DMS79 treated with DMSO at 0.1 percent for 48 hours (cell line): ENCODE measurements around the gene N4BP3.
A peak's percentile ranks its signal among the peaks of the same experiment; 100 is the strongest.

Experiments used
- DNase-seq: peaks from one replicate; lab custom pipeline; 2025; lab: John Stamatoyannopoulos, UW

Gene N4BP3

GRCh38 chr5:178103612-178104011 is 9.7 kb upstream of the N4BP3 start:
- no peak for DNase-seq

DNA sequence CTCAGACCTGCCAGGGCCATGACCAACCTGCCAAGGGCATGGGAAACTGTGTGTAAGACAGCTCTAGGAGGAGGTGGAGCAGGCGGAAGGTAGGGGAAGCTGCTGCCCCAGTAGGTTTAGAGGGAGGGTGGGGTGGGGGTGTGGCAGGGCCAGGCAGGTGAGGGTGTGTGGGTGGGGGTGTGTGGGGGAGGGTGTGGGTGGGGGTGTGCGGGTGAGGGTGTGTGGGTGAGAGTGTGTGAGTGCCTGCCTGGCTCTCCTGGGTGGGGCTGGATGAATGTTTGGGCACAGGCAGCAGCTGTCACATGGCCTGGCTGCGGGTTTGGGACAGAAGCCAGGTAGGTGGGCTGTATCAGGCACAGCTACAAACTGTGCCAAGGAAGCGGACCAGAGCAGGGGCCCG is 8.8 kb upstream of the N4BP3 start:
- DNase-seq, result peak; percentile 21

DNA sequence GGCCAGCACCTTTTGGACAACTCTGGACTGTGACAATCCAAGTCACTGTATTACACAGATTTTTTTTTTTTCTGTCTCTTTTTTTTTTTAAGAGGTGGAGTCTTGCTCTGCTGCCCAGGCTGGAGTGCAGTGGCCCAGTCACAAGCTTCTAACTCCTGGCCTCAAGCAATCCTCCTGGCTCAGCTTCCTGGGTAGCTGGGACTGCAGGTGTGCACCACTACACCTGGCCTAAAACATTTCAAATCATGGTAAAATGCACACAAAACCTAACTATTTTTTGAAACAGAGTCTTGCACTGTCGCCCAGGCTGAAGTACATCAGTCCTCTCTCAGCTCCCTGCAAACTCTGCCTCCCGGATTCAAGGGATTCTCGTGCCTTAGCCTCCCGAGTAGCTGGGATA is 7.2 kb upstream of the N4BP3 start:
- DNase-seq, result no peak

DNA sequence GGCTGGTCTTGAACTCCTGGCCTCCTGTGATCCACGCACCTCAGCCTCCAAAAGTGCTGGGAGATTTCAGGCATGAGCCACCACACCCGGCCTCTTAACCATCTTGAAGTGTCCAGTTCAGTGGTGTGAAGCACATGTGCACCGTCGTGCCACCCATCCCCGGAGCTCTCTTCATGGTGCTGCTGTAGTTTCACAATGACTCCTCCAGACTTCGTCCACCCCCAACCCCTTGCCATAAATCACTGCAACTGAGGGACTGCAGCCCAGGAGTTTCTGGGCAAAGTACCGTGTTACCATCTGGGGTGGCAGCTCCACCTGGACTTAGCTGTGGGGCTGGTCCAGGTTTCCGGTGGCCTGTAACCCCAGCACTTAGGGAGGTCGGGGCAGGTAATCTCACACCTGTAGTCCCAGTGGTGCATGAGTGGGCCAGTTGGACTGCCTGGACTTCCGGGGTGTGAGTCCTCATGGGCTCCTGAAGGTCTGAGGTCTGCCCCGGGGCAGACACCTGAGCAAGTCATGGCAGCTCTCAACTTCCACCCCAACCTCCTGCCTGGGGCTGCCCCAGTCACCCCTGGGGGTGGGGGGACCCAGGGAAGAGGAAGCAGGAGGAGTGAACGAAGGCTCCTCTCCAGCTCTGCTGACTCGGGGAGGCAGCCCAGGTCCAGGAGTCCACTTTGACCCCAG is 6.6 kb upstream of the N4BP3 start:
- no peak for DNase-seq

DNA sequence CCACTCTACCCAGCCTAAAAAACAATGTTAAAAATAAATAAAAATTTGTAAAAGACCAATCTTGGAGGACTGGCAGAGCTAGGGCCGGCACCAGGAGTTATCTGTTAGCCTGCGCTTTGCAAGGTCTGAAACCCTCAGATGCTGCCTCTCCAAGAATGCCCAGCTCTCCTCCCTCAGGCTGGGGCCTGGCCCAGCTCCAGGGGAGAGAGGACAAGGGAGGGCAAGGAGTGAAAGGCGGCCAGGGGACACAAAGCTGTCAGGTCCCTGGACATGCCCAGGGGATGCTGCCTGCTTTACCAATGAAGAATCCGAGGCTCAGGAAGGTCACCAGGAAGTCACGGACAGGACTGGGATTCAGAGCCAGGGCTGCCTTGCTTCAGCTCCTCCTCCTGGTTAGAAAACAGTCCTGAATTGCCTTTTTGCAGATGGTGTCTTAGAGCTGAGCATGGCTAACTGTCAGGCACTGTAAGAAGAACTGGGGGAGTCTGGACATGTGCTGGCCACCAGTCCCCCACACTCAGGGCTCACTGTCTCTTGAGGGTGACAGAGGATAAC is 5.5 kb upstream of the N4BP3 start:
- no peak for DNase-seq

DNA sequence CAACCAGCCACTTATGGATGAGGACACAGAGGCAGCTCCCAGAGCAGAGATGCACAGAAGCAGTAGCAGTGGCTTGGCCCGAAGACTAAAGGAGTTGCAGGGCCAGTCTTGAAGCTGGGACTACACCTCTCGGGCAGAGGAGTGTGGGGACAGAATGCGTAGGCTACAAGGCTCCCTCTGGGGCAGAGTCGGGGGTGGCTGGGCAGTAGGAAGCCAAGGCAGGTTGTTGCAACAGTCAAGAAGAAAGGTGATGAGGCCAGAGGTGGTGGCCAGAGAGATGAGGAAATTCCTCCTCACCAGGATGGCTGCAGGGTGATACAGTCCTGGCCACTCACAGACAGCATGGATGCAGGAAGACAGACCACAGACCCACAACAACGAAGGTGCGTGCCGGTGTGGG is 4.9 kb upstream of the N4BP3 start:
- no peak for DNase-seq

DNA sequence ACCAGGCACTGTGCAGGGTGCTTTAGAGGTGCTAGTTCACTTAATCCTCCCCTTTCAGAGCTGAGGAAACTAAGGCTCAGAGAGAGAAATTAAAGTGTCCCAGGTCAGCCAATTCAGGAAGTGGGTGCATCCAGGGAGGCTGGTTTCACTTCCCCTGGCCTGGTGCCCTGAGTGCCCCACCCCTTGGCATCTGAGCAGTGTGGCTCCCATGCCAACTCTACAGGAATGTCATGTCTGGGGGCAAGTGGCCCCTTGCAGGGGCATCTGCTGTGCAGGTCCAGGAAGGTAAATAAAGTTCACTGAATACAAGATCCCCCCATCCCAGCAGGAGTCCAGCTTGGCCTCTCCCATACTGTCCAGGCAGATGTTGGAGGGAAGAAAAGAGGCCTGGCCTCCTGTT is 4.4 kb upstream of the N4BP3 start:
- DNase-seq, result no peak

GRCh38 chr5:178110511-178110910 is 2.8 kb upstream of the N4BP3 start:
- DNase-seq, result no peak

DNA sequence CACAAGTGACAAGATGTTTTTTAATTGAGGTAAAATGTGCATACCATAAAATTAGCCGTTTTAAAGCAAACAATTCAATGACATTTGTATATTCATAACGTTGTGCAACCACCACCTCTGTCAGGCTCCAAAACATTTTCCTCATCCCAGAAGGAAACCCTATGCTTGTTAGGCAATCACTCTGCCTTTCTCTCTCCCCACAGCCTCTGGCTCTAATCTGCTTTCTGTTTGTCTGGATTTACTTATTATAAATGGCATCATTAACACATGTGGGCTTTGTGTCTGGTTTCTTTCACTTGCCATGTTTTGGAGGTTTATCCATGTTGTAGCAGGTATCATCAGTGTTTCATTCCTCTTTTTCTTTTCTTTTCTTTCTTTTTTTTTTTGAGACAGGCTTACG is 1.4 kb upstream of the N4BP3 start:
- no peak for DNase-seq

GRCh38 chr5:178112545-178112944 is 787 bp upstream of the N4BP3 start:
- no peak for DNase-seq

GRCh38 chr5:178113841-178114324 is 551 bp downstream of the N4BP3 start:
- DNase-seq, result no peak

DNA sequence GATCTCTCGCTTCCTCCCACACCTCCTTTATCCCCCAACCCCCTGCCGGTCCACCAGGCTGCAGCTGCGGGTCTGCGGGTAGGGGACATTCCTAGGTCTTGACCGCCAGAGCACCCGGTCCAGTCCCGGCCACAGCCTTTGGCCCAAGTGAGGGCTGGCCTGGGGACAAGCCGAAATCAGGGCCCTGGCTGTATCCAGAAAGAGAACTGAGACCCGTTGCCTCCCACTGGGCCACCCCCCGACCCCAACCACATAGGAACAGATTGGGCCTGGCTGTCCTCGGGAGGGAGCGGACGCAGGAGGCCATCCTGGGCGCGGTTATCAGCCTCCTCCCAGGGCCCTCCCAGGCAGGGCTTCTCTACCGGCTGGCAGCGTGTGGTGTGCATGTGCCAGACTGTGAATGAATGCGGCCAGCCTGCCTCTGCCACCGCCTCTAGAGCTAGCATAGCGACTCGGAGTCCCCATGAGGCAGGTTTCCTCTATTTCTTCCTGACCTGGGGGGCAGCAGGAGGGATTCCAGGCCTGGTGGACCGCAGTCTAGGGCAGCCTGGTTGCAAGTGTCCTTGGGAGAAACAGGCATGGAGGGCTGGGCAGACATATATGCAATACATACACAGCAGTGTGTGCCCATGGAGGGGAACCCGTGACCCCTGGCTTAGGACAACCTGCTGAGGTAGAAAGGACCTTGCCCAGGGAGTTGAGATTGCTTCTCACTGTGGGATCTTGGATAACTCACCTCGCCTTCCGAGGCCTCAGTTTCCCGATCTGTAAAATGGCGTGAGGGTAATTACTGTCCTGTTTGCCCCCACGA is 1.2 kb downstream of the N4BP3 start:
- DNase-seq, result no peak

- DNase-seq, result no peak
Measured at GRCh38 chr5:178115136-178115813, 1.9 kb downstream of the N4BP3 start.

DNA sequence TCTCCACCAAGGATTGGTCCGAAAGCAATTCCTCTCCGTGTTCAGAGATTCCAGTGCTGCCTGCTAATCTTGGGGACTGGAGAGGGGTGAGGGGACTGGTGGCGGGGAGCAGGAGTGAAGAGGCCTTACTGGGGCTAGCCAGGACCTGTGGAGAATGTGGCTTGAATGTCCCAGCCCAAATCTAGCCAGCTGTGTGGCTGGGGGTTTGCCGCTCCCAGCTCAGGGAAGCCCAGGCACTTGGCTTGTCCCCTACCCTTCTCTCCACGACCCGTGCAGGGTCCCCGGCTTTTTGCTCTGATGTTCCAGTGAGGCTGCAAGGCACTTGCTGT is 2.4 kb downstream of the N4BP3 start:
- DNase-seq, result no peak

DNA sequence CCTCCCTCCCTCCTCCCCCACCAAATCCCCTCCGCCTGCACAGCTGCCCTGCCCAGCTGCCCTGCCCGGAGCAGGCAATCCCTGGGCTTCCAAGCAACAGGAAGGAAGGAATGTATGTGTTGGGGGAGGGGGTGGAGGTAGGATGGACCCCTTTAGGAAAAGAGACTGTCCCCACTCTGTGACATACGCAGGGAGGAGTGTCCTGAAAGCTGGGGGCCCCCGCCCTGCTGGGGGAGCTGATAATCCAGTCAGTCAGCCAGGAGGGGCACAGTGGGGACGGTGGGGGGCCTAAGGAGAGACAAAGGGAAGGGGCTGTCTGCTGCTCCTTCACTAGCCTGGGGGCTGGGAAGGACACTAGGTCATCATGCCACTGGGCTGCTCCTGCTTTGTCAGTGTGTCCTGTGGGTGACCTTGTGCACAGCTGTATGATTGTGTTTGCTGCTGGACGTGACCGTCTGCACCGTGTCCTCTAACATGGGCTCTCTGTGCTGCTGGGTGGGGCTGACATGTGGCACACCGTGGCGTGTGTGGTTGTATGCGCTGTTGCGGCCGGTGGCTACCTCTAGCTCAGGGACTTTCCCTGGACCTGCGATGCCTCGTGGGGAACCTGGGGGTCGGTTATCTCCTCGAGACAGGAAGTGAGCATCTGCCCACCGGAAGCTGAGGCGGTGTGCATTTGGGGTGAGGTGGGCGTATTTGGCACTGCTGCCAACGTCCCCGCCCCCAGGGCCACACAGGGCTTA is 3.0 kb downstream of the N4BP3 start:
- DNase-seq, result no peak

GRCh38 chr5:178117923-178118701 is 4.8 kb downstream of the N4BP3 start:
- no peak for DNase-seq

GRCh38 chr5:178119915-178120606 is 6.7 kb downstream of the N4BP3 start:
- DNase-seq, result no peak

GRCh38 chr5:178120607-178121357 is 7.5 kb downstream of the N4BP3 start:
- peak; percentile 65 for DNase-seq

GRCh38 chr5:178121391-178122276 is 8.3 kb downstream of the N4BP3 start:
- DNase-seq, result no peak
